PFSK-1 (cell line): ENCODE measurements around the gene C19orf44.

Experiments used
- FOXP2 ChIP-seq: optimal IDR thresholded peaks from 2 replicates; pipeline ENCODE3; 2011; ENCODE audit warnings: borderline replicate concordance, control low read depth, inconsistent platforms; ENCODE audit not compliant: insufficient read depth; ENCODE audit errors: extremely low read length, extremely low read depth
- POLR2AphosphoS5 ChIP-seq: IDR thresholded peaks from 2 replicates; pipeline ENCODE4 v1.6.1; 2012; ENCODE audit warnings: low read depth, mild to moderate bottlenecking, control low read depth, low read length, moderate library complexity
- REST ChIP-seq, 2 experiments: IDR thresholded peaks; 2 replicates each; pipeline versions ENCODE4 v1.6.1 to v1.8.0; 2011 to 2012; ENCODE audit warnings: low read depth in 2 of 2, low read length in 2 of 2, control low read depth in 1 of 2, inconsistent platforms in 1 of 2, mild to moderate bottlenecking in 1 of 2, moderate library complexity in 1 of 2; ENCODE audit not compliant: insufficient read depth in 1 of 2
- SIN3A ChIP-seq: IDR thresholded peaks from 2 replicates; pipeline ENCODE4 v1.6.1; 2012; ENCODE audit warnings: mild to moderate bottlenecking, low read length, moderate library complexity, borderline replicate concordance; ENCODE audit not compliant: insufficient read depth
- TAF1 ChIP-seq: IDR thresholded peaks from 2 replicates; pipeline ENCODE4 v1.6.1; 2012; ENCODE audit warnings: low read length, control low read depth, borderline replicate concordance; ENCODE audit not compliant: insufficient read depth

Gene C19orf44

GRCh38 chr19:16458391-16459341, 37.5 kb upstream of the C19orf44 start:
- TF ChIP-seq FOXP2 (no peak), TAF1 (no peak), SIN3A (no peak), POLR2AphosphoS5 (no peak), REST (IDR thresholded peaks at IDR 0.05; ENCODE audit: insufficient read depth in 1 of 2, low read depth in 2 of 2, low read length in 2 of 2) (no peak)

GRCh38 chr19:16459680-16460079, 36.5 kb upstream of the C19orf44 start:
- TF ChIP-seq POLR2AphosphoS5 (no peak), TAF1 (no peak), FOXP2 (no peak), REST (IDR thresholded peaks at IDR 0.05; ENCODE audit: insufficient read depth in 1 of 2, low read depth in 2 of 2, low read length in 2 of 2) (no peak), SIN3A (no peak)

- TF ChIP-seq TAF1 = no peak
- TF ChIP-seq SIN3A = no peak
- TF ChIP-seq REST (IDR thresholded peaks at IDR 0.05; ENCODE audit: insufficient read depth in 1 of 2, low read depth in 2 of 2, low read length in 2 of 2) = no peak
- no peak for TF ChIP-seq FOXP2
- no peak for TF ChIP-seq POLR2AphosphoS5
Measured at GRCh38 chr19:16460454-16460853, 35.7 kb upstream of the C19orf44 start.

- no peak for TF ChIP-seq SIN3A
- TF ChIP-seq TAF1 = no peak
- TF ChIP-seq REST (IDR thresholded peaks at IDR 0.05; ENCODE audit: insufficient read depth in 1 of 2, low read depth in 2 of 2, low read length in 2 of 2) = no peak
- TF ChIP-seq POLR2AphosphoS5 = no peak
- no peak for TF ChIP-seq FOXP2
Measured at GRCh38 chr19:16461630-16462051, 34.6 kb upstream of the C19orf44 start.
